HK-2 (cell line): ENCODE results near the gene WWTR1.

Experiments
- DNase-seq: peaks from one replicate; pipeline ENCODE4 v3.0.0-alpha.2; 2018; ENCODE audit not compliant: unreplicated experiment

WWTR1 gene

DNA sequence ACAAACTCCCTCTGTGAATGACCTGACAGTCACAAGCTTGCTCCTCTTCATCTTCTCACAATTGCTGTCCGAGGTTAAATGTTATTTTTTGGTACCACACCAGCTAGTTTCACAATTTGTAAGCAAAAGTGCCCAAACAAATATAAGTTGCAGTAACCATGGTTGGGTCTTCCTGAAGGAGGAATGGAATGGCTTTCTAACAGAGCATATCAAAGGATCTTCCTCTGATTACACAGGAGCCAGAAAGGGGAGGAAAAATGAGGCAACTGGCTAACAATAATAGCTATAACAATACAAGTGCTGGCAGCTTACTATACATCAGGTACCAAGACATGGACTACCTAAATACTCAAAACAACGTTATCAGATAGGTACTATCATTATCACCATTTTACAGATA, 90.4 kb downstream of the WWTR1 start:
- no peak for DNase-seq

DNA sequence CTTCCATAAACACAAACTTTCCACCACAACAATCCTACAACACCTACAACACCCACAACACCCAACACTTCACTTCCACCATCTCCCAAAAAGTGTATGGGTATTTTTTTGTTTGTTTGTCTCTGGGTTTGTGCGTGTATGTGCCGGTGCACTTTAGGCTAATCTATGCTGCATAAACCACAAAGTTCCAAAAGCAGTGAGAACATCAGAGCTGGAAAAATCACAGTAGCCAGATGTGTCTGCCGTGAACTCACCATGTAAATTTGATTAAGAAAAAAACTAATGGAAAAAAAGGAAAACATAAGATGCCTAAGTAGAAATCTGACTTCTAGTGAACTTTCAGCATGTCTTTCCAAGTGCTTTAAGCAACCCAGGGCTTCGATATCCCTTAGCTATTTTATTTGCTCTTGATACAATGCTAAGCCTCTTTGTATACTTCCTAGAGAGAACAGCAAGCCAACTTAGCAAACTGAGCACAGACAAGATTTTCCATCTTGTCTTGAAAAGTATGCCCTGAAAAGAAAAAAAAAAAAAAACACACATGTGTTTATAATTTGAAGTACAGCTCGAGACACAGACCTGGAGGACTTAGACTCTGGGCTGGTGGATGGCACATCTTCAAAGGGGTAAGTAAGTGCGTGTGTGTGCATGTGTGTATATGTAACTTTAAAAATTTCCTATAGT, 91.4 kb downstream of the WWTR1 start:
- DNase-seq, result no peak

DNA sequence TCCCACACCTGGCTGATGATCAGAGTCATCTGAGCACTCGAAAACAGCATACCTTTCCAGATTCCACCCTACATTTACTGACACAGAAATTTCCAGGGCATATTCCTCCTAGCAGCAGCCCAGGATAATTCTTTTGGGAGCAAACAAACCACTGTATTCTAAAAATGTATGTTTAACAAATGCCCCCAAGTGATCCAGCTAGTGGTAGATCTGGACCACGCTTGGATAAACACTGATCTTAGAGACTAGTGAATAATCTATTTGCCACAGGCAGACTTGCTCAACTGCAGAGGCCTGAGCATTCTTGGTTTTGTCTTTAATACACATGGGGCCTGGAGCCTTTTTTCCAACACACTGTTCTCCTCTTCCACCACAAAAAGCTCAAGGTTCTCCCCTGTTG, 93.7 kb downstream of the WWTR1 start:
- no peak for DNase-seq

DNA sequence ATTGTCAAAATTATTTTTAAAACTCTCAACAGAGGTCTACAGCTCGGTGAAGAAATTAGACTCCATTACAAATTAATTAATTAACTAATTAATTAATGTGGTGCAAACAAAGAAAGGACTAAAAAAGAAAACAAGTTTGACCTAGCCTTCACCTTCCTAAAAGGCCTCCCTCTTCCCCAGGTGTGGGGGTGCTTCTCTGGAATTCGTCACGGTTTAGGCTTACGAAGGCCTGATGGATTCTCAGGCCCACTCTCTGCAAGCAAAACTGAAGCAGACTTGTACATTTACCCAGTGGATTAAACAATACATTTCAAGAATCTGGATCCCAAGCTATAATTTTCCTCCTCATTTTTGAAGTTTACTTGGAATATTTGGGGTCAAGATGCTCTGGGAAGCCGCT, 94.7 kb downstream of the WWTR1 start:
- DNase-seq, result no peak

DNA sequence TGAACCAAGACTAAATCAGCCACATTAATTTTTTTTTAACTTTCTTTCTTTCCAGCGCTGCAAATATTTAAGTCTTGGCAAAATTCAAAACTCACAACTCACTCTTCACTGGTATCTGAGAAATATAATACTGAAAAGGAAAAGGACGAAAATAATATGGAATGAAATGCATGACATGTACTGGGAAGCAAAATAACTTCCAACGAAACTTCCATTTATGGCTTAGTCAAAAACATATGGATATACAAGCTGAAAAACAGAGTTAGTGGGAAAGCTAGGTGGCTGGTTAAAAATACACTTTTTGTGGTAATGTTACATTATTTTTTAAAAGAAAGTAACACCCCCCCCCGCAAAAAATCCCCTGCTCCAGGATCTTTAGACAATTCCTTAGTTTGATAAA, 97.2 kb downstream of the WWTR1 start:
- no peak for DNase-seq

DNA sequence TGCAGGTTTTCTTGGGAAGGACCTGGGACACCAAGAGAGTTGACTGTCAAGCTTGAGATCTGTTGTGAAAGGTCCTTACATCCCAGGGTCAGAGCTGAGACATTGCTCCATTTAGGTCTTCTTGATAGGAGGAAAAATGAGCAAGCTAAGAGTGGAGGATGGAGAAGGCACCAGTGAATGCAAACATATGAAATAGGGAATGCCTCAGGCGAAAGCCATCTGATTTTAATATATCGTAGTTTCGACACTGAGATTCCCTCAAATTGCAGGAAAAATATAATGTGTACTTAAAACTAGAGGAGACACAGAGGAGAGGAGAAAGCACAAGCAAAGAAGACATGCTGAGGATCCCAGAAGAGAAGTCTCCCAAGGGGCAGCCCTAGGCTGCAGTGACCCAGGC, 97.8 kb downstream of the WWTR1 start:
- DNase-seq, result no peak

DNA sequence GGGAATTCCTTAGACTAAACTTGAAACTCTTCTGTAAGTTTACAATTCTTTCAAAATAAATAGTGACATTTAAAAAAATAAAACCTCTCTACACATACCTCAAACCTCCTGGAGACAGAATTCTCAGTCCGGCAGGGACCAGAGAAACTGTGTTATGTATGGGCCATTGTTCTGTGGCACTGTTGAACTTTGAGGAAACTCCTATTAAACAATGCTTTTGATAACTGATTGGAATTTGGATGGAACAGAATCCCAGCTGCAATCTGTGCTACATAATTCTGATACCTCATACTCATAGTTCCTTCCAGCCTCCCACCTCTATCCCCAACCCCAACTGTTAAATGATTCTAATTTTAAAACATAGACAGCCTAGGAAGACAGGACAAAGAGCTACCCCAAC, 98.3 kb downstream of the WWTR1 start:
- DNase-seq, result no peak

DNA sequence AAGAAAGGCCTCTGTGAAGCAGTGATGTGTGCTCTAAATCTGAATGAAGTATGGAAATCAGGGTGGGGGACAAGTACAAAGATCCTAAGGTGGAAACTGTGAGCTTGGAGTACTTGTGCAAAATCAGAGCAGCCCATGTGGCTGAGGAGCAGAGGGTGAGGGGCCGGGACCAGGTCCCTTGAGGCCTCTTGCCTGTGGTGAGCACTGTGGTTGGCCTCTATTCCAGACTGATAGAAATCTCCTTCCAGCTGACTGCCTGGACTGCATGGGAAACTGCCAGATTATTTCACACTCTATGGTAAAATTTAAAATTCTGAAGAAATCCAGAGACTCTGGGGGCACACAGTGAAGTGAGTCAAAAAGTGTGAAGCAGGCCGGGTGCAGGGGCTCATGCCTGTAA, 101.9 kb downstream of the WWTR1 start:
- no peak for DNase-seq

DNA sequence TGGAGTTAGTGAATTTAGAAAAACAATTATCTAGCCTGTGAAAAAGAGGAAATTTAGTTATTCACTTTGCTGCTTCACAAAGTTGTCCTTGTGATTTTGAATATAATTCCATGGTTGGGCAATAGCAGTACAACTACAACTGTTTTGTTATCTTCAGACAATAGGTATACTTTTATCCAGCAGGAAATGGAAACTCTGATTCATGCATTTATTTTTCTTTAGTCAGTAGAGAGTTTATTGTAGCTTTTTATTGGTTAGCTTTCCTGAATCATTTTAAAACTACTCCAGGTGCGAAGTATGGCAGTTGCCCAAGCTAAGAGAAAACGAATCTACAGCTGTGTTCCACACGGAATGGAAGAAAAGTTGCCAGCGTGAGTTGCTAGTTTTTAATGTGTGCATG, 103.0 kb downstream of the WWTR1 start:
- DNase-seq, result no peak

DNA sequence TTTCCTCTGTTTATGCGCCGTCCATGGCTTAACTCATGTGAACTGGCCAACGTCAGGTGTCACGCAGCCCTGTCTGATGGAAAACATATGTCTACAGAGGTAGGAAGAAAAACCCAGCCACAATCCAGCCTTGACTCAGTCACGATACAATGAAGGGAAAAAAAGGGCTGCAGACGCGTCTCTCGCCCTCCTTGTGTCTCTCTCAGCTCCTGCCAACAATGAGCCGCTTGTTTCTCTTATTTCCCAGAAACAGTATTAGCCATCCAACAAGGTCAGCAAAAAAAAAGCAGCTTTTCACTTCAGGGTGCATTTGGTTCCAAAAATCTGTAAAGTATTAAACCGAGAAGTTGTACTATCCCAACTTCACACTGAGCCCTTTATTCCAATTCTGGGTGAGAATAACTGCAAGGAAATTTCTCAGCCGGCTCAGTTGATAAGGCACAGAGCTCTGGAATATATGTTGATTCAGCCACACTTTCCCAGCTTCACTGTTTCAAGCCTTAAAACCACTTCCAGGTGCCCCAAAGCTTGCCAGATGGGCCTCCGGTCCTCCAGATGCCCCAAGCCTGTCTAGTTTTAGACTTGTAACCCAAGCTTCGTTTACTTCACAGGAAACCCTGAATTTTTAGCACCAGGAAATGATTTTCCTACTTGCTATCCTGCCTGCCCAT, 103.9 kb downstream of the WWTR1 start:
- no peak for DNase-seq

DNA sequence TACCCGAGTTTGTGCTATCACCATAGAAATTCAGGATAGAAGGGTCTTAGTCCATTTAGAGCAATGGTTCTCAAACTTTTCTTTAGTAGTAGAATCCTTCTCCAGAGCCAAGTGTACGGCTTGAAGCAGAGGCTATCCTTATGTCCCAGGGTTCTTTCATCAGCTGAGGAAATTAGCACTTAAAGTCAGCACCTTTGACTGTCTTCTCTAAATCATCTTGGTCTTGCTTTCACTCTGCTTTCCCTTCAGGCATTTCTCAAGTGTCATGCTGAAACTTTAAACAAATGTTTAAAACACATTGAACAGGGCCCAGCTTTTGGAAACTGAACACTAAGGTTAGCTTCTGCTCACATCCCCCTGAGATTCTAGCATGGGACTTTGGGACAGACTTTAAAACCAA, 105.1 kb downstream of the WWTR1 start:
- DNase-seq, result no peak

DNA sequence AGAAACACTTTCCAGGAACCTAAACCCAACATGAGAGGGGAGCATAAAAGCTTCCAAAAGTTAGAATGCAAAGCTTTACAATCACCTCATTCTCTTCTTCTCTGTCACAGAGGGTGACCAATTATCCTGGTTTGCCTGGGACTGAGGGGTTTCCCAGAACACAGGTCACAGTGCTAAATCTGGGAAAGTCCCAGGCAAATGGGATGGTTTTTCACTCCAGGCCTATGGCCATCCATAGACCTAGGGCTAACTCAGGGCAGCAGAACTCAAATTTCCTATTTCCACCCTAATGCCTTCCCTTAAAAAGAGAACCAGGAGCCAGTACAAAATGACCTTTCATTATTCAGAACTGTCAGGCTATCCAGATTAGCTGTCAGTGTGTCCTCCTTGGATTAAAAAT, 106.3 kb downstream of the WWTR1 start:
- no peak for DNase-seq

DNA sequence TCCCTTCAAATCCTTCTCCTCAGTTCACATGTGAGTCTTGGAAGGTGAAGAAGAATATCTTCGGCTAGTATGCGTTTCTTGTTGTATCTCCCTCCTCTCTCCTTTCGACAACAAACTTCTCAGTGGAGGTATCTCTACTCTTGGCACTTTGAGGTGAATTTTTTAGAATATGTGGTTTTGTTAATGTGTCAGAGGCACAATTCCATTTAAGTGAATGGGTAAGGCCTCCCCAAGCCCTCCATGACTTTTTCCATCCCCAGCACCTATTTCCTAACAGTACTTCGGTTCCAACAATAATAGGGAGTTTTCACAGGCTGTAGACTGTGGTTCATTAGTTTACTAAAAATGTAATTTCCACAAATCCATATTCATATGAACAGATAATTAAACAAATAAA, 109.2 kb downstream of the WWTR1 start:
- no peak for DNase-seq

DNA sequence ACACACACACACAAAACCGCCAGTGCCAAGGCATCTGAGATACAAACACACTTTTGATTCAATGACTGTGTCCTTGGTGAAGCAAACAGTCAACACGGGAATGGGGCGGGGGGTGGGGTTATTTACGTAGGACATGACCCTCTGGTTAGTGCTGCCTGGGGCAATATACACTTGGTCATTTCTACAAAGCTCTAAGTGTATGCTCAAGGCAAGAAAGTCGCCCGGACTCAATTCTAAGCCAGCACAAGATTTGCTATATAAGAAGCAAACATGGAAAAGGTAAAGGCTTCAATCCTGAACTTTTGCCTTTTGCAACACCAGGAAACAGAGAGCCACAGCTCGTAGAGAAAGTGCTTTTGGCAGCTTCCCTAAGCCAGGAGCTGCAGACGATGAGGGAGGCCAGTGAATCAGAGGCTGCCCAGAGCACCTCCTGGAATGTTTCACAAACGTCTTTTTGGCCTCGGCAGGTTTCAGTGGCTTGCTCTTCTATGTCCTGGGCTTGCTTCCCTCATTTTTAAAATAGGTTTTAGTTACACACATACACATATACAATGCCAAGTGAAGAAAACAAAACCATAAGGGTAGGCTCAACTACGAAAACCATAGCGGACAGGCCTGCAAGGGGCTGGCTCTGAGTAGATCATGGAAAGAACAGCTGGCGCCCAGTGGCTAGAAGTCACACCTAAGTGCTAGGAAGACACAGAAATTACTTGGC, 109.7 kb downstream of the WWTR1 start:
- peak; percentile 61 for DNase-seq

DNA sequence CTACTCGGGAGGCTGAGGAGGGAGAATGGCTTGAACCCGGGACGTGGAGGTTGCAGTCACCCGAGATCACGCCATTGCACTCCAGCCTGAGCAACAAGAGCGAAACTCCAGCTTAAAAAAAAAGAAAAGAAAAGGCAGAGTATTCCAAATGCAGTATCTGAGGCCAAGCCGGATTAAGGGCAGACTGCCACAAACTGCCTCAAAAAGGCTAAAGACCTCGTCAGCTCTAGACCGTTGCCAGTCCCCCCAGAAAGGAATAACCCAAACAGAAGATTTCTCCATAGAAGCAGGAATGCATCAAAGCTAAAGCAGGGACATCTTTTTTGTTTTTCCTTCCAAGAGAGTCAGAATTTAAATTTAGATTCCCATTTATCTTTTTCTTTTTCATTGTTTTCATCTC, 110.4 kb downstream of the WWTR1 start:
- no peak for DNase-seq

DNA sequence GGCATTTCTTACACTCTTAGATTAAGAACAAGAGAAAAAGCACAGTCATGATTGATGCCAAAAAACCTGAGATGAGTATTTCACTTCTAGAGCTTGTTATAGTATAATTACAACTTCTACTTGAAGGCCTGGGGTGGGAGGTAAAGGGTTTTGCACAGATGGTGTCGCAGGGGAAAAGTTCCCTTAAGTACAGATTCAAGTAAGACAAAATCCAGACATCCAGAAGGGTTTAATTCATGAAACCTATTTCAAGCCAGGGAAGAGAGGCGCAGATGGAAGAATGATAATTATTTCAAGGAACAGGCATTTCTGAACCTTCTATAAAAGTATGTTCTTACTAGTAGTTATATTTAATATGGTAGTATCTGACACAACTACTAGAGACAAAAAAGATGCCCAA, 112.8 kb downstream of the WWTR1 start:
- DNase-seq, result no peak

DNA sequence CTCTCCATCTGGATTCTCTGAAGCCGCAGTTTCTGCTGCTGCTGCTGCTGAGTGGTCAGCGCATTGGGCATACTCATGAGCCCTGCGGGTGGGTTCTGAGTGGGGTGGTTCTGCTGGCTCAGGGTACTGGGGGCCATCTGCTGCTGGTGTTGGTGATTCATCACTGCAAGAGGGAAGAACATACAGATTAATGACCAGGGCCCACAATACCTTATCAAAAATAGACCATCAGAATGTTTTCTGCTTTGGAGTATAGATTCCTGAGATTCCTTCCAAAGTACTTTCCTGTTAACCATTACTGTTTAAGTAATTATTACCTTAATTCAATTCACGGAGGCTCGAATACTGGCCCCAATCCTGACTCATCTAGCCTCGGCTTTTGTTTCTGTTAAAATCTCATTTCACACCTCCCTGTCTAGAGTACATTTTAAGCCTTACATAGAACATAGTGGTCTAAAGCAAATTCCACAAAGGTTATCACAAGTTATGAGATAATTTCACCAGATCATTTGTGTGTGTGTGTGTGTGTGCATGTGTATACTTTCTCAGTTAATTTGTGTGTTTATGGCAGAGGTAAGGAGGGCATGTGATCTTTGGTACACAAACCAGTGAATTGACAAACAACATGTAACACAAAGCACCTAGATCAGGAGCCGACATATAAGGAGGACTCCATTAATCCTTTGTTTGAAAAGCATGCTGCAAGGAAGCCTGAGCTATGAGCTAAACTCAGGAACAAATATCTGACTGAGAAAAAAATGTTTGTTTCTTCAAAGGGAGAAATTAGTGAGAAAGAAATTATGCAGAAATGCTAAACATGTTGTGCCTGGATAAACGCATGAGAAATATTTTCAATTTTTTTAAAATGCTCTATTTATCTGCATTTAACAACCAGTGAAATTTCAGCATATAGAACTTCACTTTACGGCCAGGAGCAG, 115.2 kb downstream of the WWTR1 start:
- peak; percentile 91 for DNase-seq

DNA sequence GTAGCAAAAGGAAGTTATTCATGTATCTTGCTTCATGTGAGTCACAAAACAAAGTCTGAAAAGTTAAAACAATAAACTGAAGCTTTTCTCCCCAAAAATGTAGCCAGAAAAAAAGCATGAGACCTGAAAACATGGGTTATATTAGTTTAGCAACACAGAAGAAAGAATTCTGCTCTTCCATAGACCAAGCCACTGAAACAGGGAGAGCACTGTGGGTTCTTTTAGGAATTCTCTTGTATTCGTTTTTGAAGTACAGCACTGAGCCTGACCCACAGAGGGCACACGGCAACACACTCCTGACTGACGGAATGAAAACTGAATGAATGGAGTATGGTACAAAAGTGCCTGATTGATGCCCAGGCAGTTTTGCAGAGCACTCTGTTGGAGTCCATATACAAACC, 116.7 kb downstream of the WWTR1 start:
- peak; percentile 56 for DNase-seq

DNA sequence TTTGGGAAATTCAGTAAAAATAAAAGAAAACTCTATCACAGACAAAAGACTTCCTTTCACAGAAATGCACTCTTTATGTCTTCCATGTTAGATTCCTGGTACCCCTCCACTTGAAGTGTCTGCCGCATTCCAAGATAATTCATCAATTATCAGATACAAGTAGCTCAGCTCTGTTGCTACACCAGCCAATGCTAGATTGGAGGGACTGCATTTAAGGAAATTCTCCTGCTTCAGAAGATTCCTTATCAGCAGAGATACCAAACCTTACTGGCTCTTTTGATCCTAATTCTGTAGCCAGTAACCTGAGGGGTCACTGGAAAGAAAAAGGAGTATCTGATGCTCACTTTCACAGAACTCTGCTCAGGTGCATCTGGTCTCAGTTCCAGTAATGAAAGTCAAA, 119.5 kb downstream of the WWTR1 start:
- DNase-seq, result no peak

DNA sequence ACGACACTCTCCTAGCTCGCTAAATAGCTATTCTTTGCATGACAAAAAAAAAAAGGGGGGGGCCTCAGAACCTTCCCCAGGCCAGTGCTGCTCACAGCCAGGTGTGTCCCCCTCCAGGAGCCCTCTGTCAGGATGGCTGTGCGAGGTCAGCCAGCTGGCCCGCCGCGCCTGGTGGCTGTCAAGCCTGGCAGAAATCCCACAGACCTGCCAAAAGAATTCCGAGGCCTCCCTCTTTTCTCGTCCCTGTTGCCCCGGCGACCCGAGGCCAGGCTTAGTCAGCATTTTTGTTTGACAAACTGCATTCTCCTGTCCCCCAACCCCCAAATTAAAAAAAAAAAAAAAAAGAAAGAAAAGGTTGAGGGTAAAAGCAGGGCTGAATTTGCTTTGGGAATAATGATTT, 121.4 kb downstream of the WWTR1 start:
- DNase-seq, result peak; percentile 66

DNA sequence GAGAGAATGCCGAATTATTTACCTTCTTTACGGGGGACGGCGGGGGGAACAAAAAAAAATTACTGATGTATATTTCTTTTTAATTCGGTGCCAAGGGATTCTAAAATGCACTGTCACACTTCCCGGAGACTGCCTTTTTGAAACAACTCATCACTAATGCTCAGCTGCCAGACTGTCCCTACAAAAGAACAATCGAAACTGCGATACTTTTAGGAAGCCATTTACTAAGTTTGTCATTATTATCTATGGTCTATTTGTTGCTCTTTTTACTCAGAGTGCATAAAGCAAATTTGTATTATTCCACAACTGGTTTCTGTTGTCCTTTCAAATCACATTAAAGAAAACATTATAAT, 122.5 kb downstream of the WWTR1 start:
- DNase-seq, result no peak

DNA sequence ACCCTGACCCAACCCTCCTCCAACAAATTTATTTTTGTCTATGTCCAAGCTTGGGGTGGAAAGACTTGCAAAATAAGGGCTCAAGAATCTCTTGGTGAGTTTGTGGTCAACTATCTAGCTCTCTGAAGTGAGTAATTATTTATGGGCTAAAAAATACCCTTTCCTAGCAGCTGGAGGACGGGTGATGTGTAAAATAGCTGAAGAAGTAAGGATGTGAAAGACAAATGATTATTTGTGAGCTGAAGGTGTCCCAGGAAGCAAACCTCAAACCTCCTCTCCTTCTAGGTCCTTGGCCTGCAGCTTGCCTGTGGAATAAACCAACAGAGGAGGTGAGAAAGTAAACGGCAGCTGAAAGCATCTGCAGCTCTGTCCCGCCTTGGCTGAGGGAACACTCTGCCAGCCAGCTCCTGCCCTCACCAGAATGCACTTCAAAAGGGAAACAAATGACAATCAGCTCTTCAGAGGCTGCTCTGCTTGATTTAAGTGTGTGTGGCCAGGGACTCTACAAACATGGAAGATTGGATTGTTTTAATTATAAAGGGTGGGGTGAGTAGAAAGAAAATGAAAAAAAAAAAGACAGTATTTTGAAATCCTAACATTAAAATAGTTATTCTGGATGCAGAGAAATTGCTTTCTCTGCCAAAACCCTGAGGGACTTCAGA, 123.0 kb downstream of the WWTR1 start:
- no peak for DNase-seq
